Activated CD8-positive, alpha-beta memory T cell treated with anti-CD3 and anti-CD28 coated beads, Interleukin-2, amount 10 ng/mL, durations not matched to agents 7 days and 5 days (primary cell): ENCODE measurements around the gene DEPDC7. TPM values are rescaled to one million over a fixed set of nuclear protein-coding genes. Genes with fewer than 3 reads are reported as not detected.

ENCODE experiments used
- ATAC-seq: fragments of 150-1000 bp; cut with Tn5 transposase; one replicate; pipeline ENCODE4 v1.10.0; 2021; ENCODE audit warnings: moderate library complexity
- CTCF ChIA-PET: fragments of 350-600 bp; sonication (Branson Sonifier 250); formaldehyde crosslinking; loops from one replicate; lab custom pipeline; 2021; ENCODE audit warnings: antibody characterized with exemption; lab: Charles Lee
- DNase-seq: peaks from one replicate; pipeline ENCODE4 v3.0.0-alpha.2; 2020
- H3K27ac Mint-ChIP-seq: one replicate; pipeline ENCODE4 v1.8.0; 2021; ENCODE audit warnings: mild to moderate bottlenecking, mixed read lengths
- H3K27me3 Mint-ChIP-seq: one replicate; pipeline ENCODE4 v1.8.0; 2021; ENCODE audit warnings: mixed read lengths
- H3K36me3 Mint-ChIP-seq: one replicate; pipeline ENCODE4 v1.8.0; 2021; ENCODE audit warnings: mild to moderate bottlenecking, mixed read lengths
- H3K4me1 Mint-ChIP-seq: one replicate; pipeline ENCODE4 v1.8.0; 2021; ENCODE audit warnings: mixed read lengths
- H3K4me3 Mint-ChIP-seq: one replicate; pipeline ENCODE4 v1.8.0; 2021; ENCODE audit warnings: mild to moderate bottlenecking, moderate library complexity, mixed read lengths
- H3K9me3 Mint-ChIP-seq: one replicate; pipeline ENCODE4 v1.8.0; 2022; ENCODE audit warnings: low read depth, mixed read lengths
- total RNA-seq, 2 experiments: library from RNA; stranded (reverse); gene quantifications; one replicate each; pipeline ENCODE4 v1.2.3, GENCODE V29; 2021

DEPDC7 gene
- total RNA-seq, 2 experiments from 2014 or later: 1.6 to 2.3 TPM

- H3K9me3 Mint-ChIP-seq: peaks cover 7% of the 10 kb centered on the region
- H3K36me3 Mint-ChIP-seq: peaks cover 2% of the 10 kb centered on the region
- DNase-seq (no peak), ATAC-seq (no peak)
- CTCF ChIA-PET: no interaction called here
- H3K4me3 Mint-ChIP-seq: no peak overlapping the region
- no peak overlapping the region for H3K27ac Mint-ChIP-seq
- peaks cover 27% of the 10 kb centered on the region for H3K27me3 Mint-ChIP-seq
- peaks cover 13% of the 10 kb centered on the region for H3K4me1 Mint-ChIP-seq
These were observed 13.7 kb upstream of the DEPDC7 start for GRCh38 chr11:33001751-33002542.

GRCh38 chr11:33005175-33005574, 10.5 kb upstream of the DEPDC7 start:
- H3K9me3 Mint-ChIP-seq: peaks cover 2% of the 10 kb centered on the region
- H3K4me3 Mint-ChIP-seq: no peak overlapping the region
- CTCF ChIA-PET: no interaction called here
- peaks cover 14% of the 10 kb centered on the region for H3K4me1 Mint-ChIP-seq
- no peaks in the 10 kb centered on the region for H3K36me3 Mint-ChIP-seq
- H3K27me3 Mint-ChIP-seq: peaks cover 19% of the 10 kb centered on the region
- ATAC-seq (no peak), DNase-seq (no peak)
- no peak overlapping the region for H3K27ac Mint-ChIP-seq

- Mint-ChIP-seq H3K4me1 (peaks cover 19% of the 10 kb centered on the region), H3K36me3 (no peaks in the 10 kb centered on the region), H3K27ac (no peak overlapping the region), H3K4me3 (no peak overlapping the region), H3K27me3 (peaks cover 21% of the 10 kb centered on the region), H3K9me3 (peaks cover 2% of the 10 kb centered on the region)
- CTCF ChIA-PET: no interaction called here
- ATAC-seq (no peak), DNase-seq (no peak)
These were observed 9.7 kb upstream of the DEPDC7 start for GRCh38 chr11:33006010-33006409.

GRCh38 chr11:33013755-33014154, 1.9 kb upstream of the DEPDC7 start:
- H3K4me3 Mint-ChIP-seq: no peak overlapping the region
- peaks cover 53% of the 10 kb centered on the region for H3K27me3 Mint-ChIP-seq

GRCh38 chr11:33016654-33017053, 976 bp downstream of the DEPDC7 start:
- H3K9me3 Mint-ChIP-seq: no peaks in the 10 kb centered on the region
- ATAC-seq (no peak), DNase-seq (no peak)
- peaks cover 52% of the 10 kb centered on the region for H3K27me3 Mint-ChIP-seq
- CTCF ChIA-PET: interaction anchor here (1.0 to 2.6 kb wide), 6 partner anchors 15 to 49 kb away, joined by 3 to 15 read pairs (median 4); partner anchors contain the start of gene TCP11L1
- H3K4me1 Mint-ChIP-seq: peaks cover 16% of the 10 kb centered on the region
- H3K27ac Mint-ChIP-seq: no peak overlapping the region
- peak overlapping the region; percentile 66 for H3K4me3 Mint-ChIP-seq
- peaks cover 9% of the 10 kb centered on the region for H3K36me3 Mint-ChIP-seq

More at GRCh38 chr11:33013755-33014154, 1.9 kb upstream of the DEPDC7 start:
- Mint-ChIP-seq H3K9me3 (no peaks in the 10 kb centered on the region), H3K4me1 (peaks cover 28% of the 10 kb centered on the region), H3K36me3 (peaks cover 9% of the 10 kb centered on the region), H3K27ac (no peak overlapping the region)
- DNase-seq: no peak
- no peak for ATAC-seq
- CTCF ChIA-PET: no interaction called here

GRCh38 chr11:33017478-33017877, 1.8 kb downstream of the DEPDC7 start:
- ATAC-seq: no peak
- CTCF ChIA-PET: interaction anchor here (1.1 to 2.6 kb wide), 2 partner anchors 22 to 48 kb away, joined by 3 to 15 read pairs; partner anchors contain the start of gene TCP11L1
- Mint-ChIP-seq H3K36me3 (peaks cover 9% of the 10 kb centered on the region), H3K4me1 (peaks cover 10% of the 10 kb centered on the region), H3K4me3 (no peak overlapping the region), H3K27me3 (peaks cover 52% of the 10 kb centered on the region), H3K27ac (no peak overlapping the region), H3K9me3 (no peaks in the 10 kb centered on the region)
- no peak for DNase-seq

GRCh38 chr11:33017965-33018364, 2.3 kb downstream of the DEPDC7 start:
- H3K4me1 Mint-ChIP-seq: peaks cover 6% of the 10 kb centered on the region
- CTCF ChIA-PET: interaction anchor here (1.1 to 2.6 kb wide), 2 partner anchors 21 to 47 kb away, joined by 3 to 15 read pairs; partner anchors contain the start of gene TCP11L1
- peaks cover 52% of the 10 kb centered on the region for H3K27me3 Mint-ChIP-seq
- H3K9me3 Mint-ChIP-seq: no peaks in the 10 kb centered on the region
- no peak overlapping the region for H3K27ac Mint-ChIP-seq
- ATAC-seq: no peak
- no peak for DNase-seq
- H3K36me3 Mint-ChIP-seq: peaks cover 9% of the 10 kb centered on the region
- H3K4me3 Mint-ChIP-seq: no peak overlapping the region

- ATAC-seq (no peak), DNase-seq (no peak)
- no peak overlapping the region for H3K27ac Mint-ChIP-seq
- H3K36me3 Mint-ChIP-seq: peaks cover 9% of the 10 kb centered on the region
- H3K4me3 Mint-ChIP-seq: no peak overlapping the region
- CTCF ChIA-PET: no interaction called here
- peaks cover 50% of the 10 kb centered on the region for H3K27me3 Mint-ChIP-seq
- H3K9me3 Mint-ChIP-seq: no peaks in the 10 kb centered on the region
- peaks cover 6% of the 10 kb centered on the region for H3K4me1 Mint-ChIP-seq
These were observed 3.2 kb downstream of the DEPDC7 start for GRCh38 chr11:33018840-33019239.

GRCh38 chr11:33021501-33021900, 5.8 kb downstream of the DEPDC7 start:
- no peak for DNase-seq
- Mint-ChIP-seq H3K4me3 (no peak overlapping the region), H3K36me3 (peaks cover 2% of the 10 kb centered on the region), H3K4me1 (peaks cover under 1% of the 10 kb centered on the region), H3K27me3 (peaks cover 35% of the 10 kb centered on the region), H3K9me3 (no peaks in the 10 kb centered on the region), H3K27ac (no peak overlapping the region)
- ATAC-seq: no peak
- CTCF ChIA-PET: interaction anchor here (1.7 to 1.8 kb wide), 2 partner anchors 10 to 44 kb away, joined by 9 read pairs; no protein-coding TSS in a partner anchor

GRCh38 chr11:33021937-33022336, 6.3 kb downstream of the DEPDC7 start:
- H3K4me3 Mint-ChIP-seq: no peak overlapping the region
- CTCF ChIA-PET: interaction anchor here (1.7 to 1.8 kb wide), 2 partner anchors 10 to 44 kb away, joined by 9 read pairs; no protein-coding TSS in a partner anchor
- DNase-seq (no peak), ATAC-seq (no peak)
- H3K27ac Mint-ChIP-seq: no peak overlapping the region
- H3K27me3 Mint-ChIP-seq: peaks cover 31% of the 10 kb centered on the region
- H3K36me3 Mint-ChIP-seq: peaks cover 2% of the 10 kb centered on the region
- H3K9me3 Mint-ChIP-seq: no peaks in the 10 kb centered on the region
- H3K4me1 Mint-ChIP-seq: no peaks in the 10 kb centered on the region

- Mint-ChIP-seq H3K27ac (no peak overlapping the region), H3K27me3 (peaks cover 13% of the 10 kb centered on the region), H3K4me3 (no peak overlapping the region), H3K36me3 (no peaks in the 10 kb centered on the region), H3K9me3 (no peaks in the 10 kb centered on the region), H3K4me1 (no peaks in the 10 kb centered on the region)
- ATAC-seq: no peak
- CTCF ChIA-PET: interaction anchor here (1.9 kb wide), 1 partner anchor 14 kb away, joined by 9 read pairs; the partner anchor contains the start of gene TCP11L1
- DNase-seq: no peak
These were observed 9.7 kb downstream of the DEPDC7 start for GRCh38 chr11:33025339-33025722.

GRCh38 chr11:33027233-33027632, 11.6 kb downstream of the DEPDC7 start:
- H3K9me3 Mint-ChIP-seq: no peaks in the 10 kb centered on the region
- CTCF ChIA-PET: interaction anchor here (0.6 to 0.9 kb wide), 3 partner anchors 9 to 15 kb away, joined by 3 read pairs; no protein-coding TSS in a partner anchor
- no peak for ATAC-seq

GRCh38 chr11:33027846-33028536, 12.3 kb downstream of the DEPDC7 start:
- Mint-ChIP-seq H3K27ac (no peak overlapping the region), H3K27me3 (peaks cover 25% of the 10 kb centered on the region), H3K36me3 (peaks cover 2% of the 10 kb centered on the region), H3K9me3 (no peaks in the 10 kb centered on the region), H3K4me3 (no peak overlapping the region), H3K4me1 (no peaks in the 10 kb centered on the region)
- ATAC-seq: no peak
- DNase-seq: no peak
- CTCF ChIA-PET: interaction anchor here (0.6 to 0.9 kb wide), 3 partner anchors 9 to 16 kb away, joined by 3 read pairs; no protein-coding TSS in a partner anchor

More at GRCh38 chr11:33027233-33027632, 11.6 kb downstream of the DEPDC7 start:
- DNase-seq: no peak
- no peaks in the 10 kb centered on the region for H3K4me1 Mint-ChIP-seq
- H3K27ac Mint-ChIP-seq: no peak overlapping the region
- H3K36me3 Mint-ChIP-seq: no peaks in the 10 kb centered on the region
- H3K4me3 Mint-ChIP-seq: no peak overlapping the region
- H3K27me3 Mint-ChIP-seq: peaks cover 20% of the 10 kb centered on the region
